Measurements from ENCODE around the gene BRSK2.

The BRSK2 gene

DNA sequence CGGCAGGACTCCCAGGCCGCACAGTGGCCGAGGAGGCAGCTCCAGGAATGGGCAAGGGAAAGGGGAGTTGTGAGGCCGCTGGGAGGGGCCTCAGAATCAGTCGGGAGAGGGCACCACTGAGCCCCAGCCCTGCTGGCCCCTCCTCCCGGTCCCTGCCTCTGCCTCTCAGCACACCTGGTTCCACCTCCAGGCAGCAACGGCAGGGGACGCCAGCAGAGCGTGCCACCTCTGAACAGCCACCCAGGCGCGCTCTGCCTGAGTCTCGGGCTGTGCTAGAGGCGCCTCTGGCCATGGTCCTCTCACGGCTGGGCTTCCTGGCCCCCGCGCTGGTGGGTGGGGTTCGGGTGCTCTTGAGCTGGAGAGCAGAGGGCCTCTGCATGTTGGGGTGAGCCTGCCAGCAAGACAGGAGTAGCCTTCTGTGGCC is 63.9 kb downstream of the BRSK2 start:
- DNase-seq (ENCODE audit: low read depth): no peak

DNA sequence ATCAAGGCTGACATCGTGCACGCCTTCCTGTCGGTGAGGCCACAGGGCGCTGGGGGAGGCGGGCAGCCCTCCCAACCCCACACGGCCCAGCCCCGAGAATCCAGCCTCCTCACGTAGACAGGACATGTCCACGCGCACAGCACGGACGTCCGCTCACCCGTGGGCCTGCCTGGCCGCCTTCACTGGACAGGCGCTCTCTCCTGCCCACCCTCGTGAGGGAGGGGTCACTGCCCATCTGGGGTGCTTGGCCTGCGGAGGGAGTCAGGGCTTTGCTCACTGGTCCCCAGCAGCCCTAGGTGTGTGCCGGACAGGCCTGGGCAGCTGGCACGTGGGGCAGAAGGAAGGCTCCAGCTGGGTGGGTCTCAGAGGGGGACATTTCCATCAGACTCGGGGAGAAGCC is 64.8 kb downstream of the BRSK2 start:
- DNase-seq (ENCODE audit: low read depth): no peak

DNA sequence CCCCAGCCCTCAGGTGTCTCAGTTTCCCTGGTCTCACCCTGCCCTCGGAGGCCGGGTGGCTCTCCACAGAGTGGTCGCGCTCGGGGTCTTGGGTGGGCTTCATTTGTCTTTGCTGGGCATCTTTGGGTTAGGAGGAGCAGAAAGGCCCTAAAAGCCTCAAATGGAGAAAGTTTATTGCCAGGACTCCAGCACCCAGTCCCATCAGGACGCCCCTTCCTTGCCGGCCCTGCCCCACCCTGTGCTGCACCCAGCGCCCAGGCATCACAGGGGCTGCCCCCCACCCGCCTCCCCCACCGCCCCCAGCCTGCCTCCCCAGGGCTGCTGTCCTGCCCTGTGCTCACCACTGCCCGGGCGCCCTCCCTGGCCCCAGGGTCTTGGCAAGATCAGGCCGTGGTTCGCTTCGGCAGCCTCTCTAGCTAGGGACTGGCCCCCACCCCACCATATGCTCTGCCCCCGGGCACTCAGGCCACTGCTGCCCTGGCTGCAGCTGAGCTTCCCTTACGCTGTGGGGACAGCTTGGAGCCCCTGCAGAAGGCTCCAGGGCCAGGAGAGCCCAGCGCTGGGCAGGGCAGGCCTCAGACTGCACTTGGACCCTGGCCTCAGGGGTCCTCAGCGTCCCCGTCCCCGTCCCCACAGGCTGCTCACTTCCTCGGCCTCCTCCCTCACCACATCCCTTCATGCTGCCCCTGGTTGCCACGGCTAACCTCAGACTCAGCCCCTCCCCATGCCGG is 65.5 kb downstream of the BRSK2 start:
- no peak for DNase-seq (ENCODE audit: low read depth)

DNA sequence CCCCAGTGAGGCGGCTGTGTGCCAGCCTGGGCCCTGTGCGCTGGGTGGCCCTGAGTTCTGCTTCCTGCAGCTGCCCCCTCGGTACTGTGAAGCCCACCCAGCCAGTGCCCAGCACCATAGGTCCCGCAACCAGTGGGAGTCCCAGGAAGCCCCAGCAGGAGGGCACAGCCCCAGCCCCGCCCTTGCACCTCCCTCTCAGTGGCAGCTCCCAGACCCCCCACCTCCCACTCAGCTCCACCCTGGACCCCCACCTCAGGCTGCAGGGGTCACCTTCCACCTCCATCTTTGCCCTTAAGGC is 66.0 kb downstream of the BRSK2 start:
- DNase-seq (ENCODE audit: low read depth): no peak

DNA sequence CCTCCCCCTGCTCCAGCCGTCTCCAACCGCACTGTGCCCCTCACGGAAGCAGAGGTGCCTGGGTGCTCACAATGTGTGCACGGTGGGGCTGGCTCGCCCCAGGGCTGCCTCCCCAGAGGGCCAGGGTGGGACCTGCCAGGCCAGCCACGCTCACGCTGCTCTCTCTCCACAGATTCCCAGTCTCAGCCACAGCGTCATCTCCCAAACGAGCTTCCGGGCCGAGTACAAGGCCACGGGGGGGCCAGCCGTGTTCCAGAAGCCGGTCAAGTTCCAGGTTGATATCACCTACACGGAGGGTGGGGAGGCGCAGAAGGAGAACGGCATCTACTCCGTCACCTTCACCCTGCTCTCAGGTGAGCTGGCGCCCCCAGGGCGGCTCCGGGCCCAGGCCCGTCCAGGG is 66.4 kb downstream of the BRSK2 start:
- no peak for DNase-seq (ENCODE audit: low read depth)

DNA sequence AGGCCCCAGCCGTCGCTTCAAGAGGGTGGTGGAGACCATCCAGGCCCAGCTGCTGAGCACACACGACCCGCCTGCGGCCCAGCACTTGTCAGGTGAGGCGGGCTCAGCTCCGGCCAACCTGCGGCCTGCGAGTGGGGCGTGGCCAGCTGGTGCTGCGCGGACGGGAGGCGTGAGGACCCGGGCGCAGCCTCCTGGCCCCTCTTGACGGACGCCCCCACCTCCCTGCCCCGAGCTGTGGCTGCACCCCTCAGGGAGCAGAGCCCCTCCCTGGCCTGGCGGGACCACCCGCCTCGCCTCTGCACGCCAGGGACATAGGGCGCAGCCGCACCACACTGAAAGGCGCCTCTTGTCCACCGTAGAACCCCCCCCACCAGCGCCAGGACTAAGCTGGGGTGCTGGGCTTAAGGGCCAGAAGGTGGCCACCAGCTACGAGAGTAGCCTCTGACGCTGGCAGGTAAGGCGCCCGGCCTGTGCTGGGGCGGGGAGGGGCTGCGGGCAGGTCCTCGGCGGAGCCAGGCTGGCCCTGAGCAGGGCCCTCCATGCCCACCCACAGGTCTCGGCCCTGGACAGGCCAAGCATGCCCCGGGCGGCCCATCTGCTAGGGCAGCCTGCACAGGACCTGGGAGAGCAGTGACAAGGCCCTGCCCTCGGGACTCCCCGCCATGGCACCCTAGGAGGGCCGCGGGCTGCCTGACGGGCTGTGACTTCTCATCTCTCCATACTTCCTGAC is 67.0 kb downstream of the BRSK2 start:
- no peak for DNase-seq (ENCODE audit: low read depth)

DNA sequence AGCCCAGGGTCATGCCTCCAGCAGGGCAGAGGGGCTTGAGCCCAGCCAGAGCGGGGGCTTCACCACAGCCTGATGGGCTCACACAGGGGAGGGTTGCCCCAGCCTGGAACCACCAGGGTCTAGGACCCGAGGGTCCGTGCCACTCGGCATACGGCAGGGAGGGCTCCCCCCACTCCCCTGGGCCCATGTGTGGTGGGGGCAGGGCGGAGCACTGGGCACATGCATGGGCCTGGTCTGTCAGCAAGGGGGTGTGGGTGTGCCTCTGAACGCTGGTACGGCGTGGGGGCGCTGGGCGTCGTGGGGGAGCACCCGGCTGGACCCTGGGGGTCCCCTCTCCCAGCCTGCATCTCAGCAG is 67.6 kb downstream of the BRSK2 start:
- DNase-seq (ENCODE audit: low read depth): no peak

DNA sequence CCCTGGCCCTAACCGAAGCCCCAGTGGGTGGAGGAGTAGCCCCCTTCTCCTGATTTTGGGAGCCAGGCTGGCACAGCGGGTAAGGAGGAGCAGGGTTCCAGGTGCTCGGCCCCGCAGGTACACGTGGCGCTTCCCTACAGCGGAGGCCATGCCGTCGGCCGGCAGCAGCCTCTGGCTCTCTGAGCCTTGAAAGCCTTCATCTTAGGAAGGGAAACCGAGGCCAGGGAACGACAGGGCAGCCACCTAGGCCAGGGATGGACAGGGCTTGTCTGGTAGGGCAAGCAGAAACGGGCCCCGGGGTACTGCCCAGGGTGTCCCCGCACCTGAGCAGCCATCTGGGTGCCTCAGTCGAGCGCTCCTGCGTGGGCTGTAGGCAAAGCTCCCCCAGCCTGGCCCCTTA is 68.1 kb downstream of the BRSK2 start:
- DNase-seq (ENCODE audit: low read depth): no peak

DNA sequence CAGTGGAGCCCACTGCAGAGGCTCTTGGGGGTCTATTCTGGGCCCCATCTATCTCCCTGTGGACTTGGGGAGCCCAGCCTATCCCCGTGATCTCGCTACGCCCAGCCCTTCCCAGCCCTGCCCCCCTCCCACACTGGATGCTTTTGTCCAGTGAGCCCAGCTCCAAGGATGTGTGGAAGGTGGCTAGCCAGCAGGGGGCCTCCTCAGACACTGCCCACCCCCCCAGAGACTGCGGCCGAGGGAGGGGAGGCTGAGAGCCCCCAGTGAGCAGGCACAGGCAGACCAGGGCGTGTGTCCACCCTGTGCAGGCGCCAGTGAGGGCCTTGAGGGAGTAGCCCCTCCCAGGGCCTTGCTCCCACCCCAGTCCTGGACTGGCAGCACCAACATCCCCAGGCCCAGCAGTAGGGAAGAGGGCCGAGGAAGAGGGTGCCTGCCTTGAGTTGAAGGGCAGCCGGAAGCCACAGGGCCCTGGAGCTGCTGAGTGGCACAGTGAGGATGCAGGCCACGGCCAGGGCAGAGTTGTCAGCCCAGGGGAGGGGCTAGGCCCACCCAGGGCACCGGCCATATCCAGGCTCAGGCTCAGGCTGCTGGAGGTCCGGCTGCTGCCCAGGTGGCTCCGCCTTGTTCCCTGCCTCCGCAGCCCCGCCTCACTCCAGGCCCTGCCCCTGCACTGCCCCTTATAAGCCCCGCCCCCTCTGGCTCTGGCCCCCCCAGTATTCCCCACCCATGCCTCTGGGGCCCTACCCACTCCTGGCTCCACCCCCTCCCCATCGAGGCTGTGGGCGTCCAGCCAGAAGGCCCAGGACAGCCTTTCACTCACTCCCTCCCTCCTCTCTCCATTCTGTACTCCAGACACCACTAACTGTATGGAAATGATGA is 68.8 kb downstream of the BRSK2 start:
- DNase-seq (ENCODE audit: low read depth): no peak

DNA sequence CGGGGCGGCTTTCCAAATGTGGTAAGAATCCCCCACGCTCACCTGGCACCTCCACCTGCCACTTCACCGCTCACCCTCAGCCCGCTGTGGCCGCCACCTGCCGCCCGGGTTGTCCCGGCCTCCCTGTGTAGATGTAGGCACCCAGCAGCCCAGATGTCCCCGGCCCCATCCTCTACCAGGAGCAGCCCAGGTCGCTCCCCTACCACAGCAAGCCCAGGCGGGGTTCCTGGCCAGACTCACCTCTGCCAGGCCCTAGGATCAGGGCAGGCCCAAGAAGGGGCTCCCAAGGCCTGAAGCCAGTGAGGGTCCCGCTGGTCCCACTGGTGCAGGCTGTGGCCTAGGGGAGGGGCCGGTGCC is 69.5 kb downstream of the BRSK2 start:
- no peak for DNase-seq (ENCODE audit: low read depth)

DNA sequence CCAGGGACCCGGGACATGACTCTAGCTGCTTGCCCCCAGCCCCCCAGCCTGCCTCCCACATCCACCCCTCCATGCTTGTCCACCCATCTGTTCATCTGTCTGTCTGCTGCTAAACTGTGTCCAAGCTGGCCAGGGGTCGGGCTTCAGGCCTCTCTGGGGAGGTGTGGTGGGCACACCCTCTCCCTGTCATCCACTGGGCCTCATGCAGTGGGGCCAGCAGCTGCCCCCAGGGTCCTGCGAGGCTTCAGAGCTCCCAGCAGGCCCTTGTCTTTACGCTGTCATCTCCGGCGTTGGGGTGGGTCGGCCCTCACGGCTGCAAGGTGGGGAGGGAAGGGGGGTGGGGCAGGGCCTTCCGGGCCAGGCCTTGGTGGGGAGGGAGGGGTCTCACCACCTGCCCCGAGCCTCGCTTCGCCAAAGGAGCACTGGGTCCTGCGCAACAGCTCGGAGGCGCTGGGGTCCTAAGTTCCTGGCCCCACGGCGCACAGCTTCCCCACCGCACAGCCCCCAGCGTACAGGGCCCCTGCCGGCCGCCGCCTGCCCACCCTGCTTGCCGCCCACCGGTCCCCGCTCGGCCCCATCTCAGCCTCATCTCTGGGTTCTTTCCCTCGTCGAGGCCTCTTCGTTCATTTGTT is 70.1 kb downstream of the BRSK2 start:
- no peak for DNase-seq (ENCODE audit: low read depth)

DNA sequence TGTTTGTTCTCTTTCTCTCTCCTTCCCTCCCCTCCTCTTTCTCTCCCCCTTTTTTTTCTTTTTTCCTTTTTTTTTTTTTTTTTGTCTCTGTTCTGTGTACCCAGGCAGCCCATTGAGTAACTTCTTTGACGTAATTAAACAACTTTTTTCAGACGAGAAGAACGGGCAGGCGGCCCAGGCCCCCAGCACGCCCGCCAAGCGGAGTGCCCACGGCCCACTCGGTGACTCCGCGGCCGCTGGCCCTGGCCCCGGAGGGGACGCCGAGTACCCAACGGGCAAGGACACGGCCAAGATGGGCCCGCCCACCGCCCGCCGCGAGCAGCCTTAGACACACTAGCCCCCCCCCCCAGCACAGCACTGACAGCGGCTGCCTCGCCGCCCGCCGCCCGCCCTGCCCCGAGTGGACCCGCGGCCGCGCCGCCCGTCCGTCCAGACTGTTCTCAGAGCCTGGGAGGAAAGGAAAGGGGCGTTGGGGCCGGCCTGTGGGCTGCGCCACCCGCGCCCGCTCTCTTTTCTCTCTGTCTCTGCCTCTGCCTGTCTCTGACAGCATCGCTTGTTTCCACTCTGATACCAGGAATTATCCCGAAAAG is 70.8 kb downstream of the BRSK2 start:
- DNase-seq (ENCODE audit: low read depth): no peak

DNA sequence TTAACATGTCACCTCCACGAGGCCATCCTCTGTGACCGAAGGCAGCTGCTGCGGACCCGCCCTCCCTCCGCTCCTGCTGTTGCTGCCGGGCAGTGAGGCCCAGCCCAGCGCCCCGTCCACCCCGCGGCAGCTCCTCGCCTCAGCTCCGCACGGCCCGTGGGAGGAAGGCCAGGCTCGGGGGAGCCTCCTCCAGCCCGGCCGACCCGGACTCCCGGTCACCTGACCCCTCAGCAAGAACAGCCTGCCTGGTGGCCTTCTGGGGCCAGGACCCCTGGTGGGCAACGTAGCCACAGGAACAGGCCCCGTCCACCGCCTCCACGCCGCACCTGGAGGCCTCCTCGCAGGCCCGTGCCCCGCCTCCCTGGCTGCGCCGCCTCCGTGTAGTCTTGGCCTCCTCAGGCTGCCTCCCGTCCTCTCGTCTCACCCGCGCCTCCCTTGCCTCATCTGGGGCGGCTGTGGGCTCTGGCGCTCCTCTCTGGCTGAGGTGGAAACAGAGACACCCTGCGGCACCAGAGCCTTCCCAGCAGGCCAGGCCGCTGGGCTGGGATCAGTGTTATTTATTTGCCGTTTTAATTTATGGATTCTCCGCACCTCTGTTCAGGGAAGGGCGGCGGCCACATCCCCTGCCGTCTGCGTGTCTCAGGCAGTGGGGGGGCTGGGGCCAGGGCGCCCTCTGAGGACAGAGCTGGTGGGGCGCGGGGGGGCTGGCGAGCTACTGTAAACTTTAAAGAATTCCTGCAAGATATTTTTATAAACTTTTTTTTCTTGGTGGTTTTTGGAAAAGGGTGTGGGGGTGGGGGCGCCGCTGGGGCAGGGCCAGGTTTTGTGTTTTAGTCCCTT is 71.5 kb downstream of the BRSK2 start:
- DNase-seq (ENCODE audit: low read depth): no peak

DNA sequence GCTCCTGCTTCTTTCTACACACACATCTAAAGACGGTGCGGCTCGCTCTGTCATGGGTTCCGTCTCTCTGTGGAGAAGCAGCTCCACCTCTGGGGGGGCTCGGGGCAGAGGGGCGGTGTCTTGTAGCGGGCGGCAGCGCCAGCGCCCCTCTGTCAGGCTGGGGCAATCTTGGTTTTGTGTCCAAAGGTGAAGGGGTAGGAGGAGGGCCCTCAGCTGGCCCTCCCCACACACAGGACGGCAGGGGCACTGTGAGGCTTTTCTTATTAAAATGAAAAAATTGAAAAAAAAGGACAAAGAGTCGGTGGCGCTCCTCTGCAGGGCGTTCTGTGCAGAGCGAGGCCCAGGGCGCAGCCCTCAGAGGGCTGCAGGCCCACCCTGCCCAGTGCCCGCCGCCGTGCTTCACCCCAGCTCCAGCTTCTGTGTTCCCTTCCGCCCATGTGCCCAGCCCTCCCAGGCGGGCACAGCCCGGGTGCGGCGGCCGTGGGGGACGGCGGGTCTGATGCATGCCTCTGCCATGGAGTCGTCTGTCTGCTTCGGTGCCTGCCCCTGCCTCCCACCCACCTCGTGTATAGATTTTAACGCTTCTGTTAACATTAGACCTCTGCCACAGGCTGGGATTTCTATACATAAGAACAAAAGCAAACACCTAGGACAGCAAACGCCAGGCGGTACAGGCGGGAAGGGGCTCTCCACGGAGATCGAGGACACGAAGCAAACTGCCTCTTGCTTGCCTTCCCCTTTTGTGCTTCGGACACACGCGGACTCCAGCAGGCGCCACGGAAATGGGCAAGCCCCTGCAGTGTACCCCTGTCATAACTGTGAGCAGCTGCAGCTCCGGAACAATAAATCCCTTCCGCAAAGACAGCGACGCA is 72.3 kb downstream of the BRSK2 start:
- no peak for DNase-seq (ENCODE audit: low read depth)

DNA sequence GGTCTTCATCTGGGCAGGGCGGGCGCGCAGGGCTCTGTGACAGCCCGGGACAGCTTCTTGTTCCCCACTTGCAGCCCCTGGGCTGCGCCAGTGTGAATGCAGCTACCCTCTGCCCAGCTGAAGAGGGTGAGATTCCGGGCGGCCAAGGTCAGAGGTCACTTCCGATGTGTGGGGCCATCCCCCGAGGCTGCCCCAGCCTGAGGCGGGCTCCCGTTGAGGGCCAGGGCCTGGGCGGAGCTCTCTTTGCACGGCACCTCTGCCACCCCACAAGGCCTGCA is 72.9 kb downstream of the BRSK2 start:
- DNase-seq (ENCODE audit: low read depth): no peak

DNA sequence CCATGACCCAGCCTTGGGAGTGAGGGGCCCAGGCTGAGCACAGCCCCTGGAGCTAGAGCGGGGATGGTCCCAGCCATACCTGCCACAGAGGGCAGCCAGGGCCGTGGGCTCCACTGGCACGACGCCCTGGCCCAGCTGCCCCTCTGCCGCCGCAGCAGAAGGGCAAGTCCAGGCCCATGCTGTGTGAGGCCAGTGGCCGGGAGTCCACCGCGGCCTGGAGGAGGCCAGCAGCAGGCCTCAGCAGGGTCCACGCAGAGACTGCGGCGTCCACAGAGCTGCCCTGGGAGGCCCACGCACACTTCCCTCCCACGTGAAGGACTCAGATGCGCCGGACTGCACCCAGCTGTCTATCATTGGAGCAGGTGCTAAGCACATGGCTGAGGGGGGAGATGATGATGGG is 73.3 kb downstream of the BRSK2 start:
- DNase-seq (ENCODE audit: low read depth): no peak

DNA sequence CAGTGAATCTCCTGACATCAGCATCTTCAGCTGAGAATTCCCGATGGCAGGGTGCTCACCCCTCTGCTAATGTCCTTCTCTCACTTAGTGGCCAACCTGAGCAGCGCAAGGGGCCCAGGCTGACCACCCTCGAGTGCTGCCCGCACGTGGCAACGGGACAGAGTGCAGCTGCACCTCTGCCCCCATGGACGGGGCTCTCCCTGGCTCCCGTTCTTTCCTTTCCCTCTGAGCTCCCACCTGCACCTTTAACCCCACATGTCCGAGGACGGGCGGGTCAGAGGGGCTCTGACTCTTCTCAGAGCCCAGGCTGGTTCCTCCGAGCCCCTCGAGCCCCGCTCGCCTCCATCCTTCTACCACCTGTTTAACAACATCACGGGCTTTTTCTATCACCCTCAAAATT is 77.0 kb downstream of the BRSK2 start:
- no peak for DNase-seq (ENCODE audit: low read depth)

DNA sequence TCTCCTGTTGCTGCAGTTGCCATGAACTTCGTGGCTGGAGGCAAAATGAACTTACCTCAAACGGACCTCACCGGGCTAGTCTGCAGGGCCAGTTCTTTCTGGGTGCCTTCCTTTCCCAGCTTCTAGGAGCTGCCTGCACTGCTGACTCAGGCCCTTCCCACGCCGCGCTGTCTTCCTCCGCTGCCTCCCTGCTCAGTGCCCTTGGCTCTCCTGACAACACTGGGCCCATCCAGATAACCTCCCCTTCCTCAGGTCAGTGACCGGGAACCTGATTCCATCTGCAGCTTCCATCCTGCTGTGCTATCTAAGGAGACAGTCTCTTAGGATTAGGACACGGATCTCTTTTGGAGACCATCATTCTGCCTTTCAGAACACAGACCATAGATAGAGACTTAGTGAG is 77.5 kb downstream of the BRSK2 start:
- DNase-seq (ENCODE audit: low read depth): no peak

DNA sequence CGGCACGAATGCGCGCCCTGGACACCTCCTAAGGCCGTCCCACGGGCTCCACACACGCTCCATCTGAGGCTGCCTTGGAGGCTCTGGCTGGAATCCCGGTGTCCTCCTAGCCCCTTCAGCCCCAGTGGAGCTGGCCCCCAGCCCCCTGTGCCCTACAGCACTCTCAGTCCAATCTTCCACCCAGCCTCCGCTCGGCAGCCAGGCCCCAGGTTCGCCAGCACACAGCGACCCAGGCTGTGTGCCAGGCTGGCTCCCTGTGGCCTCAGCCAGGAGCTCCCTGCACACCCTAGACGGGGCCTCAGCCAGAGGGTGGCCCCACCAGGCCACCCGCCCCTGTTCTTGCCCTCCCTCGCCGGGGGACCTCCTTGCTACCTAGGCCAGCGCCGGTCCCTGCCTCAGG is 78.3 kb downstream of the BRSK2 start:
- no peak for DNase-seq (ENCODE audit: low read depth)

DNA sequence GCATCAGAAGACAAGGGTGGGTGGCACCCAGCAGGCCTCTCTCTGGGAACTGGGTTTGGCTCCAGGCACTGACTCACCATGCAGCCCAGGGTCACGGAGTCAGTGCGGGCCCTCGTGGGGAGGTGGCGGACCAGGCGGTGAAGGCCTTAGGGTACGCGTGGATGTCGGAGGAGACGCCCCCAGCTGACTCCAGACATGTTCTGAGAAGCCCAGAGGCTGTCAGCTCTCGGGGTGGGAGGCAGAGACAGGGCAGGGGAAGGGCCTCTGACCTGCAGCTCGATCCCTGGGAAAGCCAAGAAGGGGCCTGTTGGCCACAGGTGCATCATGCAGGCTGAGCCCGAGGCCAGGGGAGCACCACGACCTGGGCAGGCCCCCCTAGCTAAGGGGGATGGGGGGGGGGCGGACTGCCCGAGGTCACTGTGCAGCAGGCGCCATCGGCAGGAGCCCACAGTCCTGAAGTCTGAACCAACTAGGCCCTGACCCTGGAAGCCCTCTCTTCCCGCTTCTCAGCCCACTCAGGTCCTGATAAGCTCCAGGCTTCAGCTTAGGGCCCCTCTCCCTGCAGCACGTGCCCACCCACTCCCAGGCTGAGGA is 78.8 kb downstream of the BRSK2 start:
- DNase-seq (ENCODE audit: low read depth): no peak

Measured in HS-5 (cell line).